Tibial nerve (tissue), 4 donors: ENCODE data around the gene RNF182. TPM values are rescaled to one million over a fixed set of nuclear protein-coding genes. Genes with fewer than 3 reads are reported as not detected.
"Not testable (repeated sequence)": the region's sequence is repeated elsewhere in the genome, so short reads cannot be mapped to it uniquely, and the experiment has no call there.

Experiments
- DNase-seq, 2 donors: peaks; one replicate each; pipeline ENCODE4 v3.0.0-alpha.2; 2019; ENCODE audit warnings: low spot score in 2 of 2
- H3K27ac ChIP-seq, 4 donors: fragments of 200-600 bp; sonication (generic) in 3 of 4; one replicate each; pipeline ENCODE4 v1.5.1; 2017 to 2019; ENCODE audit warnings: mild to moderate bottlenecking in 1 of 4
- H3K27me3 ChIP-seq, 2 donors: fragments of 200-600 bp; sonication (generic) in 1 of 2; one replicate each; pipeline versions ENCODE4 v1.5.1 to v1.6.0; 2017 to 2019
- H3K36me3 ChIP-seq, 3 donors: fragments of 200-600 bp; sonication (generic); one replicate each; pipeline ENCODE4 v1.5.1; 2018 to 2019
- H3K4me1 ChIP-seq, 4 donors: fragments of 200-600 bp; sonication (generic) in 3 of 4; one replicate each; pipeline ENCODE4 v1.5.1; 2017 to 2019
- H3K4me3 ChIP-seq, 4 donors: fragments of 200-600 bp; sonication (generic) in 3 of 4; one replicate each; pipeline ENCODE4 v1.5.1; 2017 to 2019; ENCODE audit warnings: mild to moderate bottlenecking in 1 of 4, moderate library complexity in 1 of 4
- H3K9me3 ChIP-seq, 4 donors: fragments of 200-600 bp; sonication (generic) in 3 of 4; one replicate each; pipeline ENCODE4 v1.5.1; 2017 to 2019
- EP300 ChIP-seq, 2 donors: sonication (generic); formaldehyde crosslinking; IDR thresholded peaks; one replicate each; pipeline ENCODE4 v1.6.1; 2017; ENCODE audit warnings: antibody characterized with exemption in 2 of 2, mild to moderate bottlenecking in 1 of 2
- POLR2A ChIP-seq, 2 donors: fragments of 450-650 bp; IDR thresholded peaks; one replicate each; pipeline ENCODE4 v1.6.1; 2017; ENCODE audit warnings: antibody characterized with exemption in 2 of 2, mild to moderate bottlenecking in 2 of 2, moderate library complexity in 2 of 2
- WGBS, 2 donors: methylation state at CpG; one replicate each; pipeline ENCODE4 v1.1.5; 2018; 5-methylcytosine and 5-hydroxymethylcytosine counted together
- total RNA-seq, 4 donors: library from RNA; depleted of rRNA; stranded (reverse); fragments of >200 nt; gene quantifications; one replicate each; pipeline ENCODE4 v1.1.0, GENCODE V29; 2016
- TF ChIP-seq, protein P1 (sequence below), 5 experiments: fragments of 200-600 bp in 3 of 5; fragments of 450-650 bp in 2 of 5; sonication (generic) in 3 of 5; IDR thresholded peaks; one replicate each; pipeline ENCODE4 v1.5.1; 2016 to 2019; ENCODE audit warnings: antibody characterized with exemption in 5 of 5, mild to moderate bottlenecking in 3 of 5, moderate library complexity in 2 of 5

RNF182 gene, protein sequence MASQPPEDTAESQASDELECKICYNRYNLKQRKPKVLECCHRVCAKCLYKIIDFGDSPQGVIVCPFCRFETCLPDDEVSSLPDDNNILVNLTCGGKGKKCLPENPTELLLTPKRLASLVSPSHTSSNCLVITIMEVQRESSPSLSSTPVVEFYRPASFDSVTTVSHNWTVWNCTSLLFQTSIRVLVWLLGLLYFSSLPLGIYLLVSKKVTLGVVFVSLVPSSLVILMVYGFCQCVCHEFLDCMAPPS
- 1 to 10 TPM in 1 of 4 donors, under 1 TPM in 1, not detected in 2; 0.39 to 2.1 TPM for total RNA-seq

DNA sequence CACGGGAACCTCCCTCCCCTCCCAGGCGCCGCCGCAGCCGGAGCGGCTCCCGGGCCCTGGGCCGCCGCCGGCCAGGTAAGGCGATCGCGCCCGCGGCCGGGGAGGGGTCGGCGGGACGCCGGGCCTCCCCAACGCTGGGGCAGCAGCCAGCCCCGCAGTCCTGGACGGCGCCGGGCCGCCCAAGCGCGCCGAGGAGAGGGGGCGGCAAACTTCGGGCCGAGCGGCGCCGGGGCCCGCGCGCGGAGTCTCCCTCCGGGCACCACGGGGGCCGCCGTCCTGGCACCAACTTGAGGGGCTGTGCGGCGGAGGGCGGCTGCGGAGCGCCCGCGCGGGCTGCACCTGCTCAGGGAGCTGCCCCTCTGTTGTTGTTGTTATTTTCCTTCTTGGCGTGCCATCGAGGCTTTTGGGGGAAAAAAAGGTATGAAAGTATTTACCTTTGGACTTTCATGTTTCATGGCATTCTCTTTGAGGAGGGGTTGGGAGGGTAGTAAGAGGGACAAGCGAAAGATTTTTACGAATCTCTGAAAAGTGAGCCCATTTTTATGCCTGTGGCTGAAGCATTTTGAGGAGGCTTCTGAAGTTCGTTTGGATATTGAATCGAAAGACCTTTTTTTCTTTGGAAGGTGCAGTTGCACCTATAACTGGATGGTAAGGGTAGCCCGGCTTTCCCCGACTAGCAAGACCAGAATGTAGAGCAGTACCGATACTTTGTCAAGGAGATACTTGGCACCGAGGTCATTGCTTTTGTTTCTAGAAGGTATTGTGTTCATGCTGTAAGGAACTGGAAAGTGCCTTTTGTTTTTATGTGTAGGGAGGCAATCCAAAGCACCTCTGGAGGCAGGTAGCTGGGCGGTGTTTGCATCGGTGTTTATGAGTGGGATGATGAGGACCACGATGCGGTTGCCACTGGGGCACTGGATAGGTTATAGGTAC is at the start of gene RNF182:
RNF182 (plus strand) TSS at position 4 of the 933 bp plus-strand sequence. CDS start 52,168 bp downstream, outside the sequence.
- TF ChIP-seq POLR2A (IDR thresholded peaks at IDR 0.05) = no peak
- TF ChIP-seq, protein P1, sequence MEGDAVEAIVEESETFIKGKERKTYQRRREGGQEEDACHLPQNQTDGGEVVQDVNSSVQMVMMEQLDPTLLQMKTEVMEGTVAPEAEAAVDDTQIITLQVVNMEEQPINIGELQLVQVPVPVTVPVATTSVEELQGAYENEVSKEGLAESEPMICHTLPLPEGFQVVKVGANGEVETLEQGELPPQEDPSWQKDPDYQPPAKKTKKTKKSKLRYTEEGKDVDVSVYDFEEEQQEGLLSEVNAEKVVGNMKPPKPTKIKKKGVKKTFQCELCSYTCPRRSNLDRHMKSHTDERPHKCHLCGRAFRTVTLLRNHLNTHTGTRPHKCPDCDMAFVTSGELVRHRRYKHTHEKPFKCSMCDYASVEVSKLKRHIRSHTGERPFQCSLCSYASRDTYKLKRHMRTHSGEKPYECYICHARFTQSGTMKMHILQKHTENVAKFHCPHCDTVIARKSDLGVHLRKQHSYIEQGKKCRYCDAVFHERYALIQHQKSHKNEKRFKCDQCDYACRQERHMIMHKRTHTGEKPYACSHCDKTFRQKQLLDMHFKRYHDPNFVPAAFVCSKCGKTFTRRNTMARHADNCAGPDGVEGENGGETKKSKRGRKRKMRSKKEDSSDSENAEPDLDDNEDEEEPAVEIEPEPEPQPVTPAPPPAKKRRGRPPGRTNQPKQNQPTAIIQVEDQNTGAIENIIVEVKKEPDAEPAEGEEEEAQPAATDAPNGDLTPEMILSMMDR (IDR thresholded peaks at IDR 0.05) = no peak
- TF ChIP-seq EP300 (IDR thresholded peaks at IDR 0.05) = no peak
- Histone ChIP-seq H3K27ac (peak within 1 kb of the TSS in 2 of 4 donors; percentile 48 to 52), H3K27me3 (peaks cover 0 to 44% of the 10 kb centered on the region in 2 donors)

DNA sequence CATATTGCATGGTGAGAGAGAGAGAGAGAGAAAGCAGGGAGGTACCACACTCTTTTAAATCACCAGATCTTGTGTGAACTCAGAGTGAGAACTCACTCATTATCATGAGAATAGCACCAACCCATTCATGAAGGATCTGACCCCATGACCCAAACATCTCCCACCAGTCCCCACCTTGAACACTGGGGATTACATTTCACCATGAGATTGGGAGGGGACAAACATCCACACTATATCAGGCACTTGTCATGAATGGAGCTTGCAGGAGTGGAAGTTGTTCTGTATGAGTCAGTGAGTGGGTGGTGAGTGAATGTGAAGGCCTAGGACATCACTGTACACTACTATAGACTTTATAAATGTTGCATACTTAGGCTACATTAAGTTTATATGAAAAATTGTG is 47.7 kb upstream of the RNF182 start:
- DNase-seq = no peak
- Histone ChIP-seq H3K4me3 (no peak overlapping the region), H3K9me3 (peaks cover 0 to 6% (median 0%) of the 10 kb centered on the region in 4 donors), H3K27ac (no peak overlapping the region), H3K36me3 (no peaks in the 10 kb centered on the region), H3K4me1 (peaks cover 0 to 13% (median 10%) of the 10 kb centered on the region in 4 donors), H3K27me3 (peaks cover 0 to 6% of the 10 kb centered on the region in 2 donors)
- TF ChIP-seq, protein P1 (IDR thresholded peaks at IDR 0.05) = no peak
- TF ChIP-seq EP300 (IDR thresholded peaks at IDR 0.05) (no peak), POLR2A (IDR thresholded peaks at IDR 0.05) (no peak)

More for the DNA sequence above, at the start of gene RNF182:
- peak within 1 kb of the TSS; percentile 22 to 59 (median 44) for H3K4me3 ChIP-seq
- DNase-seq = no peak
- H3K36me3 ChIP-seq = no peaks in the 10 kb centered on the region
- 7 to 9% methylated on average over 22 to 24 of the region's 65 CpGs for WGBS, 2 donors
- no peaks in the 10 kb centered on the region for H3K9me3 ChIP-seq
- peaks cover 0 to 17% (median 5%) of the 10 kb centered on the region in 4 donors for H3K4me1 ChIP-seq

DNA sequence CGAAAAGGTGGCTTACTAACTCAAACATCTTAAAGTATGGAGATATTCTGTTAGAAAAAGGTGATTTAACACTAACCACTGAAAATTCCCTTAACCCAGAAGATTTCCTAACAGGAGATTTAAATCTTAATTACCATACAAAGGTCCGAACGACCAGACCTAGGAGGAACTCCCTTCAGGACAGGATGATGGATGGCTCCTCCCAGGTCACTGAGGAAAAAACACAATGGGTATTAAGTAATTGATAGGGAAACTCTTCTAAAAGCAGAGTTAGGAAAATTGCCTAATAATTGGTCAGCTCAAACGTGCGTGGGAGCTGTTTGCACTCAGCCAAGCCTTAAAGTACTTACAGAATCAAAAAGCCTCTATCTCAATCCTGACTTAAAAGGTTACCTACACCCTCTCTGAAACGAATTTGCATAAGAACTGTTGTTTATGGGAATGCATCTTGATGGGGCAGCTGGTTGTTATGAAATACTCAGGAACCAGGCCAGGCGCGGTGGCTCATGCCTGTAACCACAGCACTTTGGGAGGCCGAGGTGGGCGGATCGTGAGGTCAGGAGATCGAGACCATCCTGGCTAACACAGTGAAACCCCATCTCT is 44.6 kb upstream of the RNF182 start:
- H3K27me3 ChIP-seq, H3K4me3 ChIP-seq, H3K9me3 ChIP-seq, H3K36me3 ChIP-seq, H3K27ac ChIP-seq, DNase-seq, H3K4me1 ChIP-seq: not testable (repeated sequence)
- 72 to 74% methylated on average over 12 of the region's 12 CpGs for WGBS, 2 donors

DNA sequence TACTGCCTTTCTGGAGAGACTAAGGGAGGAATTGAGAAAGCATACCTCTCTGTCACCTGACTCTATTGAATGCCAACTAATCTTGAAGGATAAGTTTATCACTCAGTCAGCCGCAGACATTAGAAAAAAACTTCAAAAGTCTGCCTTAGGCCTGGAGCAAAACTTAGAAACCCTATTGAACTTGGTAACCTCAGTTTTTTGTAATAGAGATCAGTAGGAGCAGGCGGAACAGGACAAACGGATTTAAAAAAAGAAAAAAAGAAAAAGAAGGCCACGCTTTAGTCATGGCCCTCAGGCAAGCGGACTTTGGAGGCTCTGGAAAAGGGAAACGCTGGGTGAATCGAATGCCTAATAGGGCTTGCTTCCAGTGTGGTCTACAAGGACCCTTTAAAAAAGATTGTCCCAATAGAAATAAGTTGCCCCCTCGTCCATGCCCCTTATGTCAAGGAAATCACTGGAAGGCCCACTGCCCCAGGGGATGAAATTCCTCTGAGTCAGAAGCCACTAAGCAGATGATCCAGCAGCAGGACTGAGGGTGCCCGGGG is 43.1 kb upstream of the RNF182 start:
- no peak for DNase-seq
- WGBS, 2 donors = 60 to 70% methylated on average over 8 to 9 of the region's 9 CpGs
- no peak for TF ChIP-seq EP300 (IDR thresholded peaks at IDR 0.05)

DNA sequence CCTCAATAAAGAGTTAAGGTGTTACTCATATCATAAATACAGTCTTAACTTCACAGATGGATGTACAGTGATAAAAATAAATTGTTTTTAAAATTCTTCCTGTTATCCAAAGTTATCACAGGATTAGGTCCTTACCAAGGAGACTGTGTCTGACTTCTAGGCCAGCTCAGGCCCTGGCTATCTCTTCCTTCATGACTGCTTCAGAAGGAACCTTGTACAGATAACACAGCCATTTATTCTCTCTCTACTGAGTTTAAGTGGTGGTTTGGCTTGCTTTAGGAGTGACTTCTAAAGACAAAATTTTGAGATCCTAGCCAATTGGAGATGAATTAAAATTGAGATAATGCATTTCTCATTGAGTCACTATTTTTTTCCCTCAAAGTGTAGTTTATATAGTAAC is 40.8 kb upstream of the RNF182 start:
- TF ChIP-seq POLR2A (IDR thresholded peaks at IDR 0.05) (no peak), EP300 (IDR thresholded peaks at IDR 0.05) (no peak)
- TF ChIP-seq, protein P1 (IDR thresholded peaks at IDR 0.05) = no peak
- Histone ChIP-seq H3K36me3 (no peaks in the 10 kb centered on the region), H3K27ac (no peak overlapping the region), H3K4me1 (no peaks in the 10 kb centered on the region), H3K27me3 (no peaks in the 10 kb centered on the region), H3K4me3 (no peak overlapping the region), H3K9me3 (no peaks in the 10 kb centered on the region)
- DNase-seq = no peak

More for the DNA sequence above, 43.1 kb upstream of the RNF182 start:
- Histone ChIP-seq H3K9me3 (peaks cover 0 to 6% (median 0%) of the 10 kb centered on the region in 4 donors), H3K27ac (no peak overlapping the region), H3K36me3 (no peaks in the 10 kb centered on the region), H3K4me1 (no peaks in the 10 kb centered on the region), H3K4me3 (no peak overlapping the region), H3K27me3 (no peaks in the 10 kb centered on the region)
